GM10847 (cell line): Measurements from ENCODE around the gene EEF1AKMT1.

Experiments
- POLR2A ChIP-seq: IDR thresholded peaks from 2 replicates; pipeline ENCODE4 v1.6.1; 2011; ENCODE audit not compliant: insufficient read length; ENCODE audit errors: extremely low read depth

Gene EEF1AKMT1

DNA sequence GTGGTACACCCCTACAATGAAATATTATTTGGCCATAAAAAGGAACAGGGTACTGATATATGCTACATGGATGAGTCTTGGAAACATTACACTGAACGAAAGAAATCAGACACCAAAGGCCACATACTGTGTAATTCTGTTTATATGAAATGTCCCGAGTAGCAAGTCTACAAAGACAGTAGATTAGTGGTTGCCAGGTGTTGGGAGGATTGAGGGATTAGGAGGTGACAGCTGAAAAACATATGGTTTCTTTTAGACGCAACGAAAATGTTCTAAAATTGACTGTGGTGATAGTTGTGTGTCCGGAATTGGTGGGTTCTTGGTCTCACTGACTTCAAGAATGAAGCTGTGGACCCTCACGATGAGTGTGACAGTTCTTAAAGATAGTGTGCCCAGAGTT is 35.1 kb downstream of the EEF1AKMT1 start:
- no peak for TF ChIP-seq POLR2A

DNA sequence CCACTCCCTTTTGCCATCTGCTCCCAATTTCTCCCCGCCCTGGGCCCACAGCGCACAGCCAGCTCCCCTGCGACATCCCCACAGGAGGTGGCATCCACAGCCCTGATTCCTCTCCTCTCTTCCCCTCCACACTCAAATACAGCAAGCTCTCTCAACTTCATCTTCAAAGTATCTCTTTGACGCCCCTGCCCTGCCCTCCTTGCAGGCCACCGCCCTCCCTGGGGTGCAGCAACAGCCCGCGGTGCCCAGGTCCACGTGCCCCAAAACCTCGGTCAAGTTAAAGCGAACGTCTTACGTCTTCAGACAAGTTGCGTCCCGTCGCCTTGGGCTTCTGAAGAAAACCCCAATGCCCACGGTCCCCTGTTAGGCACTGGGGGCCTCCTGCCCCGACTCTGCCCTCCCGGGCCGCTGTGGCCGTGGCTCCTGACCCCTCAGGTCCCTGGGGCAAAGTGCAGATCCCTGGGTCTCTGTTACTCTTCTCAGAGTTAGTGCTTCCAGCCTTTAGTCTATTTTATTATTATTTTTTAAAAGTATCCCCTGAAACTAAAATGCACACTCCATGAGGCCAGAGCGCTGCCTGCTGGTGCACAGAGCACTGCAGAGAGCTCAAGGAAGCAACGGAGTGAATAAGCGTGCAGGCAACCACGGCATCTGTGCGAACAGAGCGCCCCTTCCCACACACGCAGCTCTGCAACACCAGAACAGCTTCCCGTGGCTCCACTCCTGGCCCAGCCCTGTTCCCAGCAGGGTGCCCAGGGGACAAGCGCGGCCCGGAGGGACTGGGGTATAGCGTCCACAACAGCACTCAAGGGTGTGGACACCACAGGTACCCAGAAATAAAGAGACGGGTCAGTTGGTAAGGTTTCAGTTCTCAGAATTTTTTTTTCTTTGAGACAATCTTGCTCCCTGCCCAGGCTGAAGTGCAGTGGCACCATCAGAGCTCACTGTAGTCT is 43.9 kb downstream of the EEF1AKMT1 start:
- no peak for TF ChIP-seq POLR2A

DNA sequence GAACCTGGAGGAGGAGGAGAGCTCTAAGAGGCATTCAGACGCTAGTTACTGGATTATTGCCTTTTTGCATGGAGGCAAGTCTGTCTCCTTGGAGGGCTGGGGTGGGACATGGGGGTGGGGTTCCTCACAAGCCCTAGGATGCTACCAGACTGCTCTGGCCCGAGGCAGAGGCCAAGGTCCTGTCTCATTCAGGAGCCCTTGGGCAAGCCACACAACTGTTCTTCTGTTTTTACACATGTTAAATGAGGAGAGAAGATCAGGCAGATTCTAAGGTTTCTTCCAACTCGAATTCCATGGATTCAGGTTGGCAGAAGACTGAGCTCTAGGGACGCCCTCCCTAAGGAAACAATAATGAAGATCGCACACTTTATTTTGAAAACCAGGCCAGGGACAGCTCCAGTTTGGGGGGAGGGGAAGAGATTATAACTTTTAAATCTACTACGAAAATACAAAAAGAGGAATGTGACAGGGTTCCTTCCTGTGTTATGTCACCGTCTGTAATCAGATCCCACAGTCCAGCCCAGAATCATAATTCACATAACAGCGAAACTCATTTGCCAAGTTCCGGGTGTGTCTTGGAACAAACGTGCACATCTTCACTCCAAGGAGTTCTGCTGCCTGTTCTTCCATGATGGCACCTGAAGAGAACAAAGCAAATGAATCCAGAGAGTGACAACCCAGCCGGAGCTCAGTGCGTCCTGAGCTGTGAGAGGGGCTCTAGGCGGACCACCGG is 45.0 kb downstream of the EEF1AKMT1 start:
- no peak for TF ChIP-seq POLR2A

DNA sequence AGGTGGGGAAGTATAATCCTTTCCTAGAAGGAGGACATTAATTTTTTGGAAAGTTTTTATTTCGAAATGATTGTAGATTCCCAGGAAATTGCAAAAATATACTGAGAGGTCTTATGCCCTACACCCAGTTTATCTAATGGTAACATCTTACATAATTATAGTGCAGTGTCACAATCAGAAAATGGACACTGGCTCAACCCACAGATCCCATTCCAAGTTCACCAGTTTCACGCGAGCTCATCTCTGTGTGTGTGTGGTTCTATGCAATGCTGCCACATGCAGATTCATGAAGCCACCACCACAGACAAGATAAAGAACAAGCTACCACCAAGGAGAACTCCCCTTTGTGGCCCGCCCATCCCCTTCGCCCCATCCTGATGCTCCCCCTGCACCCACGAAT is 45.9 kb downstream of the EEF1AKMT1 start:
- TF ChIP-seq POLR2A: no peak

DNA sequence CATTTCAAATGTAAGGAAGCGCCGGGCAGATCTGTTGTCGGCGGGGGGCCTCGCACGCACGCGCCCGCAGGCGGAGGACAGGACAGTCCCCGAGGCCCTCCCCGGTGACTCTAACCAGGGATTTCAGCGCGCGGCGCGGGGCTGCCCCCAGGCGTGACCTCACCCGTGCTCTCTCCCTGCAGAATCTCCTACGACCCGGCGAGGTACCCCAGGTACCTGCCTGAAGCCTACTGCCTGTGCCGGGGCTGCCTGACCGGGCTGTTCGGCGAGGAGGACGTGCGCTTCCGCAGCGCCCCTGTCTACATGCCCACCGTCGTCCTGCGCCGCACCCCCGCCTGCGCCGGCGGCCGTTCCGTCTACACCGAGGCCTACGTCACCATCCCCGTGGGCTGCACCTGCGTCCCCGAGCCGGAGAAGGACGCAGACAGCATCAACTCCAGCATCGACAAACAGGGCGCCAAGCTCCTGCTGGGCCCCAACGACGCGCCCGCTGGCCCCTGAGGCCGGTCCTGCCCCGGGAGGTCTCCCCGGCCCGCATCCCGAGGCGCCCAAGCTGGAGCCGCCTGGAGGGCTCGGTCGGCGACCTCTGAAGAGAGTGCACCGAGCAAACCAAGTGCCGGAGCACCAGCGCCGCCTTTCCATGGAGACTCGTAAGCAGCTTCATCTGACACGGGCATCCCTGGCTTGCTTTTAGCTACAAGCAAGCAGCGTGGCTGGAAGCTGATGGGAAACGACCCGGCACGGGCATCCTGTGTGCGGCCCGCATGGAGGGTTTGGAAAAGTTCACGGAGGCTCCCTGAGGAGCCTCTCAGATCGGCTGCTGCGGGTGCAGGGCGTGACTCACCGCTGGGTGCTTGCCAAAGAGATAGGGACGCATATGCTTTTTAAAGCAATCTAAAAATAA is 52.1 kb downstream of the EEF1AKMT1 start:
- TF ChIP-seq POLR2A: no peak

DNA sequence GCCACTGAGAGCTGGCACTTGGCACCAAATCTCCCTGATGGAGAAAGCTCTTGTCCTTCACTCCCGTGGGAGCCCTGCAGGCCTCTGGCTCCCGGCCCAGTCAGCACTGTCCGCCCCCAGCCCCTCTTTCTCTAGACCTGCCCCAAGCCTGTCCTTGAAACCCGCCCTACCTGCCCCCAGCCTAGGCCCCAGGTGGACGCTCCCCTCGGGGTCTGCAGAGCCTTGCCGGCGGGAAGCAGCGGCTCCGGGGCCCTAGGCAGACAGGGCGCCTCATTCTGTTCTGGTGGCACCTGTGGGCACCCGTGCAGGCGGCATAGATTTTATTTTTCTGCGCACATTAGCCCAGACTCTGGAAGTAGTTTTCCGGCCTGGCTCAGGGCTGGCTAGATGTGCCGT is 52.7 kb downstream of the EEF1AKMT1 start:
- no peak for TF ChIP-seq POLR2A

DNA sequence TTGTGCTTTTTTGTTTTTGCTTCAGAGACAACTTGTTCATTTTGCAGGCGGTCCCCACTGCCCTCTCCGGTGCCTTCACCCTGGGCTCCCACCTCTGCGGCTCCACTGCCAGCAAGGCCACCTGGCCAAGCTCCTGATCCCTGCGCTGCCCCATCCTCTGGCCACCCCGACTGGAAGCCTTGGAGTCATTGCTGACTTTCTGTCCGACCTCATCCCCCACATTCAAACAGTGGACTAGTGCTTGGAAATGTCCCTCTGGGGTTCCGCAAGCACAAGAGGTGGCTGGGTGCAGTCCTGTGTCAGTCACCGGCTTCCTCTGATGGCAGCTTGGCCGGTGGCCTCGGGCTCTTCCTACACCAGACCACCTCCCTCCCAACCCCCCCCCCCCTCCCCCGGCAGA is 53.3 kb downstream of the EEF1AKMT1 start:
- TF ChIP-seq POLR2A: no peak

DNA sequence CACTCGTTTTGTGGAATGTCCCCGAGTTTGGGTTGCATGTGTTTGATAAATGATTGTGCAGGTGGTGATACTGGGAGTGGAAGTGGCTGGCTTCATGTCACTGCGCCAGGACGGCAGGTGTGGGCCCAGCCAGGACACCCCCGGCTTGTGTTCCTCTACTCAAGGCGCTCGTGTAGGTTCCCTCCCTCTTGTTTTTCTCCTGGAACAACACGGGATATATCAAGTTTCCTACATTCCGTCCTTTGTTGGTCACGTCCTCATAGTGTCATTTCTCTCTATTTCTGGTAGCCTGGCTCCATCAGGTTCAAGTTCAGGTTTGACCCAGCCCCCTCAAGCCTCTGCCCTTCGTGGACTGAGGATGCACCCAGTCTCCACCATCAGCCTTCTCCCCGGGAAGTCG is 54.0 kb downstream of the EEF1AKMT1 start:
- TF ChIP-seq POLR2A: no peak

DNA sequence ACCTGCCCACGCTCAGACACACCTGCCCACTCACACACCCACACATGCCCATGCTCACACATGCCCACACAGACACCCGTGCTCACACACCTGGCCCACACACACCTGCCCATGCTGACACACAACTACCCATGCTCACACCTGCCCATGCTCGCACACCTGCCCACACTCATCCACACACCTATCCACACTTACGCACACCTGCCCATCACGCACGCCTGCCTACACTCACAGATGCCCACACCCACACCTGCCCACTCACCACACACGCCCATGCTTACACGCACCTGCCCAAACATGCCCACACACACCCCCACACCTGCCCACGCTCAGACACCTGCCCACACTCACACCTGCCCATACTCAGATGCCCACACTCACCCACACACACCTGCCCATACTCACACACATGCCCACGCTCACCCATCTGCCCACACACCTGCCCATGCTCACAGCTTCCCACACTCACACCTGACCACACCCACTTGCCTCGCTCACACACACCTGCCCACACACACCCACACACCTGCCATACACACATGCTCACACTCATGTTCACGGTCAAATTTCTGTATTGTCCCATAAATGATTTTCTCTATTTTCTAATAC is 54.7 kb downstream of the EEF1AKMT1 start:
- no peak for TF ChIP-seq POLR2A

DNA sequence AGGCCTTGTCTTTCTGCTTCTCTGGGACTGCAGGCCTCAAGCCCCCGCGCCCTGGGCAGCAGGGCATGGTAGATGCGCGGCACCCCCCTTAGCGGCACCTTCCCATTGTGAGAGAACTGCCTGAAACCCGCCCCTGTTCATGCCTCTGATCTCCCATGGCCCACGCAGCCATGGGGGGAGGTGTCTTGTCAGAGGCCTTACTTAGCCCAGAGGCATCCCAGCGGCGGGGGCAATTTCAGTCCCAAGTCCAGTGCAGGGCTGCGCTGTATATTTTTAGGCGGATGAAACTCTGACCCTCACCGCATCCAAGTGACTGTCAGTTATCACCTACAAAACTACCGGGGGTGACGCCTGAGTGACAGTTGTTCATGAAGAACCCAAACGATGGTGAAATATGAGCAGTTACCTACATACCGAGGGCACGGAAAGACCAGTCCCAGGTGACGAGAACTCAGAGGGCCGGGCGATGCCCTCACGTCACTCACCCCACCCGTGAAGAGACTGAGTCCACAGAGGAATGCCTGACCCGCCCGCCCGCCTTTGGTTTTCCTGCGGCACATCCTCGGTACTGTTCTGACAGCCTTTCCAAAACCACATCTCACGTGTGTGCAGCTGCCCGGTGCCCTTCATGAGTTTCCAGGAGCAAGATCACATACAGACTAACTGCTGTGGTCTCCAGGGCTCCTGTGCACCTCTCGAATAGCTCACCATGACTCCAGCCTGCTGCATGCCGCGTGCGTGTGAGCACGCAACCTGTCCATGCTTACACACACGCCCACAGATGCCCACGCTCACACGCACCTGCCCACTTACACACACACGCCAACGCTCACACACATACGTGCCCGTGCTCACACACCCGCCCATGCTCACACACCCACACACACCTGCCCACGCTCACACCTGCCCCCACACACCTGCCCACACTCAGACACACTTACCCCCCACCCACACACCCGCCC is 55.9 kb downstream of the EEF1AKMT1 start:
- TF ChIP-seq POLR2A: no peak

DNA sequence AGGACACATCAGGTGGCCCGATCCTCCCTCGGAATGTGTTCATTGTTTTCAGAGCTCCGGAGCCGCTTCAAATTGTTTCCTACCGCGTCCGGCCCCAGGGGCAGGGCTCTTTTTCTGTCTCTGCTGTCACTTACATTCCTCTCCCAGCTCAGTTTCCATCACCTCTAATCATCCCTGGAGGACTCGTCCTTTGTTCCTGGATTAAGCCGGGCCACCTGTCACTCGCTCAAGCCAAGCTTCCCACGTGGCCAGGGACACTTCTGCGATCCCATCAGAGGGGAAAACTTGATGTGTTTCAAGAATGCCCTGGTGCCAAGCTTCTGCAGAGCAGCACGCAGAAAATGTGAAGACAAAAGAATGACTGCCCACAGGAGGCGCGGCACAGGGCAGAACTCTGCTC is 56.8 kb downstream of the EEF1AKMT1 start:
- no peak for TF ChIP-seq POLR2A

DNA sequence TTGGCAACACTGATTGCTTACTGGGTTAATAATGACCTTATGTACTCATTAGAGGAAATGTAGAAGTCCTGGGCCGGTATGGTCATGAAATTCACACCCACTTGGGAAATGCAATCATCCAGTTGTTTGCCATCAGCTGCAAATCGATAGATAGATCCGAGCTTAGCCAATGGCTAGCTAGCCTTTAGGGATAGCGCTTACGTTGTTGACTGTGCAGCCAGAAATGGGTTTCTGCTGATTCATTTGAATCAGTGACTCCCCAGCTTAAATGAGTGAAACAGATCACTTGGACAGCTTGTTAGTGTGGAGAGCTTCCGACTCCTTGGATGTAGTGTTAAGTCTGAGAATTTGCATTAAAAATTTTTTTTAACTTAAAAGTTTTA is 58.4 kb downstream of the EEF1AKMT1 start:
- no peak for TF ChIP-seq POLR2A

DNA sequence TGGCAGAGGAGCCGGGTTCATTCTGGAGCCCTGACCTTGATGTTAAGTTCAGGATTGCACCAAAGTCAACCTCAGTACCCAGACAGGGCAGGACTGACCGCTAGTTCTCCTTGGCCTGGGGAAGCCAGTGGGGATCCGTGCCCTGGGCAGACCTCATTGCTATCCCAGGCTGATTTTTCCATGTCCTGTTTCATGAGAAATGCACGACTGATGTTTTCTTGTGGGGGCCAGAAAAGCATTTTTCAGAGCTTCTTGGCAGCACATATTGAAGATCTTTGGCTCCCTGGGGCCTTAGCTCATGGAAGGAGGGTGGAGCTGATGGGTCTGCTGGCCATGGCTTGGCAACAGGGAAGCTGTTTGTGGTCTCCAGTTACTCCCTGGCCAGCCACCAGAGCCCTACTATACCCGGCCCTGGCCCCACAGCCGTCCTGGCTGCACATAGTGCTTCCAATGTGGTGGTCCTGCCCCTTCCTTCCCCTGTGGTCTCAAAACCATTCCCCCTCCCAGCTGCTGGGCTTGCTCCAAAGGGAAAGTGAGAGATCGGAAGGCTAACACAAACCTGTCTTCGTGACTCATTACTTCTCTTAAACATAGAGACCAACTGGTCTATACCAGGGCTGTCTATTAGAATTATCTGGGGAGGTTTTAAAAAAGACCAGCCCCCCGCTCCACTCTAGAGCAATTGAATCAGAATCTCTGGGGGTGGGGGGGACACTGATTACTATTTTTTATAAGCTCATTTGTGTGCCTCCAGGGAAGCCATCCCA is 59.0 kb downstream of the EEF1AKMT1 start:
- TF ChIP-seq POLR2A: no peak

DNA sequence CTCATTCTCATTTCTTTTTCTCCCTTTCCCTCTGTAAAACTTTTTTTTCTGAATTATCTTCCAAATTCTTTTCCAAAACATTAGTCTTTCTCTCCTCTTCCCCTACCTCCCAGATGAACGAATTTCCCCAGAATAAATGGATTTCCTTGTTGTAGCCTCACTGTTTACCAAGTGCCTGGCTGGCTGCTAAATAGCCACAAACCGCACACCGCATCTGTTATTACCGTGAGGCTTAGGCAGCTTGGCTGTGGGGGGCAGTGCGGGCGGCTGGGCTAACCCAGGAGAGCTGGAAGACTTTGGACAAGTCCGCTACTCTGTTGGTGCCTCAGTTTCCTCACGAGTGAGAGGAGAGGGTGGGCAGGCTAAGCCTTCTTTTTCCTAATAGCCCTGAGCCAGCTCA is 59.6 kb downstream of the EEF1AKMT1 start:
- no peak for TF ChIP-seq POLR2A

DNA sequence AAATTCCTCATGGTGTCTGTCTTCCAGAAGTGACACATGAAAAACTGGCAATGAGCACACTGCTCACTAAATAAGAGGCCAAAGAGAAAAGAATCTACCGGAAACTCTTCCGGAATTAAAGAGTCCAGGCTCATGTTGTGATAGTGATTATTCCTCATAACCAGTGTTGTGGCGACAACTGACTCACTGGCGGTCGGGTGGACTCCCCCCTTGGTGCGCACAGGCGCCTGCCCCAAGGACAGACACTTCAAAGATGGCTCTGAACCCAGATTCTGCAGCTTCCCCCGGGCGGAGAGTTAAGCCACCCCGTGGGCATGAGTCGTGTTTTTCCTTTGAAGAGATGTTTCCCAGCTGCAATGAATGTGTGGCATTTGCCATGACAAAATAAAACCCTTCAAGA is 60.0 kb downstream of the EEF1AKMT1 start:
- TF ChIP-seq POLR2A: no peak
